ENCODE data around the gene ALDH8A1.

ALDH8A1 gene

DNA sequence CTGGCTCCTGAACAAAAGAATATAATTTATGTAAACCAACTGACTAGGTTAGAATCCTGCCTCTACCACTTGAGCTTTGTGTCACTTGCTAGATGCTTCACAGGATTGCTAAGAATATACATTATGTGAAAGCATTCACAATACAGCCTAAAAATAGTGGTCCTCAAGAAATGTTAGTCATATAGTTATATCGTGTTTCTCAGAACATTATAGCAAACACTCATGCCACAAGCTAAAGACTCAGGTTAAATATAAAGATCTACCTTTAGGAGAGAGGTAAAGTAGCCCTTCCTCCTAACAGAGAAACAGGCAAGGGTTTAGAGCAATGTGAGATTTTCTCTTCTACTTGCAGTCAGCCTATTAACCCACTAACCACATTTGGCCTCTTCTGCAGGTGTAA is 17.8 kb upstream of the ALDH8A1 start:
- TF ChIP-seq, protein P1, sequence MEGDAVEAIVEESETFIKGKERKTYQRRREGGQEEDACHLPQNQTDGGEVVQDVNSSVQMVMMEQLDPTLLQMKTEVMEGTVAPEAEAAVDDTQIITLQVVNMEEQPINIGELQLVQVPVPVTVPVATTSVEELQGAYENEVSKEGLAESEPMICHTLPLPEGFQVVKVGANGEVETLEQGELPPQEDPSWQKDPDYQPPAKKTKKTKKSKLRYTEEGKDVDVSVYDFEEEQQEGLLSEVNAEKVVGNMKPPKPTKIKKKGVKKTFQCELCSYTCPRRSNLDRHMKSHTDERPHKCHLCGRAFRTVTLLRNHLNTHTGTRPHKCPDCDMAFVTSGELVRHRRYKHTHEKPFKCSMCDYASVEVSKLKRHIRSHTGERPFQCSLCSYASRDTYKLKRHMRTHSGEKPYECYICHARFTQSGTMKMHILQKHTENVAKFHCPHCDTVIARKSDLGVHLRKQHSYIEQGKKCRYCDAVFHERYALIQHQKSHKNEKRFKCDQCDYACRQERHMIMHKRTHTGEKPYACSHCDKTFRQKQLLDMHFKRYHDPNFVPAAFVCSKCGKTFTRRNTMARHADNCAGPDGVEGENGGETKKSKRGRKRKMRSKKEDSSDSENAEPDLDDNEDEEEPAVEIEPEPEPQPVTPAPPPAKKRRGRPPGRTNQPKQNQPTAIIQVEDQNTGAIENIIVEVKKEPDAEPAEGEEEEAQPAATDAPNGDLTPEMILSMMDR (IDR thresholded peaks at IDR 0.05; ENCODE audit: control extremely low read depth, extremely low read depth, low read depth, missing control alignments), result no peak
- CTCF ChIA-PET, result interaction anchor here (1.1 to 1.4 kb wide), 3 partner anchors 9 to 845 kb away, joined by 3 read pairs; partner anchors contain the start of gene ALDH8A1
- DNase-seq (ENCODE audit: extremely low spot score), result no peak
- POLR2A ChIA-PET, result no interaction called here

DNA sequence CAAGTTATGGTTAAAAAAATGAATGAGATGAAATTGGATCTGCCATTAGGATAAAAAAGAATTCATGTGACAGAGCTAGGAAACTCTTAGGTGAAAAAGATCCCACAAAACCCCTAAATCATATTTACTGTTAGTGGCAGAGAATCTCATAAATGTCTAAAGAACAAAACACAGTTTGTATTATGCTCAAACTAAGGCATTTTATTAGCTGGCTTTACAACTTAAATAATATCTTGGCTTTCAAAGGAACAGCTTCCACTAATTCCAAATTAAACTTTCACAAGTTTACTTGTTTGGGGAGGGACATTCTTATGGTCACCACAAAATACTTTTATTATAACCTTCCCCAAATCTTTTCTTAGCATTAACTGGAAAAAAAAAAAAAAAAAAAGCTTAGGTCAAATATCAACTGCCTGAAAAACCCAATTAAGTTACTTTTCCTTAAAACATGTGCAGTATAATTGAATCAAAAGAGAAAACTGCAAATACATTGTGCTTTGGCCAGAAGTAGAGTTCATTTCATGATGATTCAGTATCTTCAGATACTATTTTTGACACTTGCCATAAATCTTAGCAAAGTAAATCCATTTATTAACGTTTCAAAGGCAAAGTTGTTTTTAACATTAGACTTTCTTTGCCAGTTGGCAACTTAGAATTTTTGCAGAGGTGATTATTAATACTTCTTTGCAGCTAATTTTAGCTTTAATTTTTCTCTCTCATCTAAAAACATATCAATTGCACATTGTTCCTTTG is 14.7 kb upstream of the ALDH8A1 start:
- ChIA-PET CTCF (interaction anchor here (0.9 to 1.7 kb wide), 2 partner anchors 12 to 24 kb away, joined by 4 to 6 read pairs; no protein-coding TSS in a partner anchor), POLR2A (no interaction called here)
- no peak for DNase-seq (ENCODE audit: extremely low spot score)
- TF ChIP-seq, protein P1 (IDR thresholded peaks at IDR 0.05; ENCODE audit: control extremely low read depth, extremely low read depth, low read depth, missing control alignments), result no peak

DNA sequence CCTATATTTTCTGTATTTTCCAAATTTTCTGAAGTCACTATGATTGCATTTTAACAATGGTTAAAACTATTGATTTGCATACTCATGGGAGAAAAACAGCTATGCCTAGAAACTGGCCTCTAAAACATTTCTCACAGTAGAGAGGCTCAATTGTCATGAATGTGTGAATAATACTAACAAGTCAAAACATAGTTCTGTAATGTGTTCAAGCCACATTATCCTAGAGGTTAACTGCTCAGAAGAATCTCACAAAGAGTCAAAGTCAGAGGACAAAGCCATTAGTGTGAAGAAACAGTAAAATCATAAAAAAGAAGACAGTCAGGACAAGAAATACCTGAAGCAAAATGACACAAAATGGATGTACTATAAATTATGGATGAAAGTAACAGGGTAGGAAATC is 12.5 kb upstream of the ALDH8A1 start:
- no peak for DNase-seq (ENCODE audit: extremely low spot score)
- ChIA-PET CTCF (no interaction called here), POLR2A (no interaction called here)
- TF ChIP-seq, protein P1 (IDR thresholded peaks at IDR 0.05; ENCODE audit: control extremely low read depth, extremely low read depth, low read depth, missing control alignments), result no peak

DNA sequence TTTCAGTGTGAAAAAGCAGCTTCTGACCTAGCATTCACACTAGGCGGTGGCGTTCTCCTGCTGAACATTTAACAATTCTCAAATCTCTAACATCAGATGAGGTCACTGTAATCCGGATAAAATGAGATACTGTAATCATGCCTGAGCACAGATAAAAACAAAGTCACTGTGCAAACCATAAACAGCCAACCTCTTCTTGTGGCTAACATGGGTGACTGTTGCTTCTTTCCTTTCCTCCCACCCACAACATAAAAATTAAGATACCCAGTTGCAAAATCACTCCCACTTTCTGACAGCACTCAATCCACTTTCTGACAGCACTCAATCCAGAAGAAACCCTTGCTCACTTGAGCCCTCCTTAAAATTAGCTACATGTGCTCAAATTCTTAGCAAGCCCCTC is 11.5 kb upstream of the ALDH8A1 start:
- CTCF ChIA-PET, result interaction anchor here (1.2 kb wide), 1 partner anchor 20 kb away, joined by 3 read pairs; no protein-coding TSS in a partner anchor
- POLR2A ChIA-PET, result no interaction called here

DNA sequence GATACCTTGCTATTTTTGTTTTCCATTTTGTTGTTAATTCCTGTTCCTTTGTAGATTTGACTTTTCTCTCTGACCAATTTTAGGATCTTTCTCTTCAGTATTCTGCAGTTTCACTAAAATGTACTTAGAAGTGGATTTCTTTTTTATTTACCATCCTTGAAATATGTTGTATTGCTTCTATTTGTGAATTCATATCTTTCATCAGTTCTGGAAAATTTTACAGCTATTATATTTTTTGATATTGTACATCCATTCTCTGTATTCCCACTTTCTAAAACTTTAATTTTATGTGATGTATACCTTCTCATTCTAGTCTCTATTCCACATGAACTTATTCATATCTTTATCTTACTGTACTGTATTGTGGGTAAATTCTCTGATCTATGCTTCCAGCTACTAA is 9.7 kb upstream of the ALDH8A1 start:
- TF ChIP-seq, protein P1 (IDR thresholded peaks at IDR 0.05; ENCODE audit: control extremely low read depth, extremely low read depth, low read depth, missing control alignments), result no peak
- CTCF ChIA-PET, result no interaction called here
- POLR2A ChIA-PET, result no interaction called here
- DNase-seq (ENCODE audit: extremely low spot score), result no peak

More for the DNA sequence above, 11.5 kb upstream of the ALDH8A1 start:
- TF ChIP-seq, protein P1 (IDR thresholded peaks at IDR 0.05; ENCODE audit: control extremely low read depth, extremely low read depth, low read depth, missing control alignments), result no peak
- no peak for DNase-seq (ENCODE audit: extremely low spot score)

DNA sequence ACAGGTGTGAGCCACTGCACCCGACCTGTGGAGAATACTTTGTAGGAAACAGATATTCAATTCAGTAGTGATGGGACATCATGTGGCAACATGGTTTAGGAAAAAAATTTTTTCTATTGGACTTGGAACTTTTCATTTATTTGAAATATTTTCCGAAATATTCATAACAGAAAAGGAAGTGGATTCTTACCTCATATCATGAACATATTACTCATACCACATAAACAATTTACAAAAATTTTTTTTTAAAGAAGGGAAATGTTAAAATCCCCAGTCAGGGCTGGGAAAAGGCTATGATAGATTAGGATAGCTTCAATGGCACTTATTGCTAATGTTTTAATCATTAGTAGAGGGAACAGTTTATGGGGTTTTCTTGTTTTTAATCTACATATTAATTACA is 6.8 kb upstream of the ALDH8A1 start:
- TF ChIP-seq, protein P1 (IDR thresholded peaks at IDR 0.05; ENCODE audit: control extremely low read depth, extremely low read depth, low read depth, missing control alignments), result no peak
- CTCF ChIA-PET, result interaction anchor here (0.7 to 1.0 kb wide), 2 partner anchors 16 to 1336 kb away, joined by 3 to 4 read pairs; no protein-coding TSS in a partner anchor
- POLR2A ChIA-PET, result no interaction called here
- DNase-seq (ENCODE audit: extremely low spot score), result no peak
